C4-2B (cell line): ENCODE measurements around the gene DHRS7B.
A peak's percentile ranks its signal among the peaks of the same experiment; 100 is the strongest.

Source experiments
- CTCF ChIP-seq: fragments of 450-650 bp; conservative IDR thresholded peaks from 2 replicates; pipeline ENCODE4 v1.5.1; 2017; ENCODE audit warnings: mild to moderate bottlenecking
- ZFX ChIP-seq: fragments of 450-650 bp; IDR thresholded peaks from 2 replicates; pipeline ENCODE4 v1.6.1; 2017

GRCh38 chr17:21129023-21129681 is 2.4 kb downstream of the DHRS7B start:
- TF ChIP-seq ZFX (no peak), CTCF (peak; percentile 59)
